Lung microvascular endothelial cell (primary cell): Measurements from ENCODE around the gene LRRC2. TPM values are rescaled to one million over a fixed set of nuclear protein-coding genes. Genes with fewer than 3 reads are reported as not detected.
A peak's percentile ranks its signal among the peaks of the same experiment; 100 is the strongest.
"Not testable (repeated sequence)": the region's sequence is repeated elsewhere in the genome, so short reads cannot be mapped to it uniquely, and the experiment has no call there.

ENCODE experiments used
- DNase-seq, 2 donors: peaks; one replicate each; pipeline versions ENCODE4 v3.0.0 to v3.0.0-alpha.2; 2010; ENCODE audit warnings: low read depth in 2 of 2
- total RNA-seq: library from RNA; depleted of rRNA; stranded (reverse); fragments of >200 nt; gene quantifications from 2 replicates; pipeline ENCODE4 v1.2.1, GENCODE V29; 2014

LRRC2 gene, protein sequence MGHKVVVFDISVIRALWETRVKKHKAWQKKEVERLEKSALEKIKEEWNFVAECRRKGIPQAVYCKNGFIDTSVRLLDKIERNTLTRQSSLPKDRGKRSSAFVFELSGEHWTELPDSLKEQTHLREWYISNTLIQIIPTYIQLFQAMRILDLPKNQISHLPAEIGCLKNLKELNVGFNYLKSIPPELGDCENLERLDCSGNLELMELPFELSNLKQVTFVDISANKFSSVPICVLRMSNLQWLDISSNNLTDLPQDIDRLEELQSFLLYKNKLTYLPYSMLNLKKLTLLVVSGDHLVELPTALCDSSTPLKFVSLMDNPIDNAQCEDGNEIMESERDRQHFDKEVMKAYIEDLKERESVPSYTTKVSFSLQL
- under 0.01 TPM in 2 replicates for total RNA-seq

DNA sequence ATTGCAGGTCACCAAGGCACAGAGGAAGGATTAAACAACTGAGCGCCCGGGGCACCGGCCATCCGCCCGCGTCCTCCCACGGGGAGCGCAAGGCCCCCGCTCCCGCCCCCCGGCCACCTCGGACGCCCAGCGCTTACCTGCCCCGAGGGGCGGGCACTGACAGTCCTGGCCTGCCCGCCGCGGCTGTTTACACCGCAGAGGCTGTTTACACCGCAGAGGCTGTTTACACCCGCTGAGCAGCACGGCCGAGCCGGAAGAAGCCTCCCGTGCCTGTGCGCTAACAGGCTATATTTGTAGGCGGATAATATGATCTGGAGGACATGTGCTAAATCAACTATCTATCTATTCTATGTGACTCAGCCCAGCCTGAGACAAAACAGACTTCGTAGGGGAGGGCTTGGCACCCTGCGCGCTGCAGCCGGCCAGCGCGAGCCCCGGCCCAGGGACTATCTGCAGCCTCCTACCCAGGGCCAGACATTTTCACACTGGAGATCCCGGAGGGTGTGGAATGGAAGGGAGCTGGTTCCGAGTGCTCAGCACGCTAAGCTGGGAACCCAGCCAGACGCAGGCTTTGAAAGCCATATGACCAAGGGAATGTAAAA is at the start of gene LRRC2:
Gene LRRC2, minus strand, starts transcription at position 263 of the 602 bp plus-strand sequence. CDS start 14,711 bp downstream, outside the sequence.
- DNase-seq, result peak; percentile 35 to 55

DNA sequence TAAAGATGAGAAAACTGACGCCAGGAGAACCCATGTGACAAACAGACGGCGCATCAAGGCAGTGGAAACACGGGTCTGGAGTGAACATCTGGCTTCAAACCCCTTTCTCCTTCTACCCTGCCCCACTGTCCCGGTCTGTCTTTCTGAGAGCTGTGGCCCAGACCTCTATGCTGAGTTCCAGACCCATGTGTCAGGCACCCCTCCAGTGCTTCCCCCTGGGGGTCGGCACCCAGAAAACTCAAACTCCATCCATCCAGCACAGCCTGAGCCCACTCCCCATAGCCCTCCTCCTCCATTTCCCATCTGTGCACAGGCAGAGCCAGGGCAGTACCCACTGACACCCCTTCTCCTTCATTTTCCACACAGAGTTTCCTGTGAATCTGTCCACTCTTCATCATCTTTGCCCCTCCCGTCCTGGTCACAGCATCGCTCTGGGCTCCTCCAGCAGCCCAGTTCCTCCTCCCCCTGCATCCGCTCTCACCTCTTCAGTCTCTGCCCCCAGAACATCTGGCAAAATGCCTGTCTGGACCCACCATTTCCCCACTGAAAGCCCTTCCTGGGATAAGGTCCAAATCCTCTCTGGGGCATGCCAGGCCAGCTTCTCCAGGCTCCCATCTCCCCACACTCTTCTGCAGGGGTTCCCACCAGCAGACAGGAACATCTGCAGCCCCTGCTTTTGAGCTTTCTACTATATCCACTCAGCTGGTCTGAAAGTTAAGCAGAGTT is 49.1 kb upstream of the LRRC2 start:
- no peak for DNase-seq

DNA sequence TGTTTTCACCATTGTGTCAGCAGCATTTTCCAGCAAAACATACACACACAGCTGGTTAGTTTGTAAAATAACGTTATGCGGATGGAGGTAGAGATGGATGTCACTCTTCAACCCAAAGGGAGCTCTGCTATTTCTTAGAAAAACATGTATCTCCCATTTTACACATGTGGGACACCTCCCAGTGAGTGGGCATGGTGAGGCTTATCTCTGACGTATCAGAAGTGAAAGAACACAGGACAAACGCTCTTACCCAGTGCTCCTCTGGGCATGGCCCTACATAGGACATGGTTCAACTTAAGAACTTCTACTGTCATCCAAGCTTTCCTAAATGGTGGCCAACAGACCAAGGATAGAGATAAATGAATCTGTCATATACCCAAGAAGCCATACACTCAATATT is 48.3 kb upstream of the LRRC2 start:
- DNase-seq, result no peak

DNA sequence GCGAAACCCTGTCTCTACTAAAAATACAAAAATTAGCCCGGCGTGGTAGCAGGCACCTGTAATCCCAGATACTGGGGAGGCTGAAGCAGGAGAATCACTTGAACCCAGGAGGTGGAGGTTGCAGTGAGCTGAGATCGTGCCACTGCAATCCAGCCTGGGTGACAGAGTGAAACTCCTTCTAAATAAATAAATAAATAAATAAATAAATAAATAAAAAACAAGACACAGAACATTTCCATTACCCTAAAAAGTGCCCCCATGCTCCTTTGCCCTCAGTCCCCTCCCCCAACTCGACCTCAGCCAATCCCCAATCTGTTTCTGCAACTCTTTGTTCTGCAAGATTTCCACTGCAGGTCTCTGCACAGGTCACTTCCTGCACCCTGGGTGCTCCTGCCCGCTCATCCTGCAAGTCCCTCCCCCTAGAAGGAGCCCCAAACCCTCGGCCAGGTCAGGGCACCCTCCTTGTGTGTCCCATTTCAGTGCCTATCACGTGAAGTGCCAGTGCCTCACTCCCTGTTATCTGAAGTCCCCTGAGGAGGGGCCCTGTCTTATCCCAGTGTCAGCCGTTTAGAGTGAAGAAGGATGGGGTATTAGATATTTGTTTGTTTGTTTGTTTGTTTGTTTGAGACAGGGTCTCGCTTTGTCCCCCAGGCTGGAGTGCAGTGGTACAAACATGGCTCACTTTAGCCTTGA is 47.4 kb upstream of the LRRC2 start:
- DNase-seq, result no peak

DNA sequence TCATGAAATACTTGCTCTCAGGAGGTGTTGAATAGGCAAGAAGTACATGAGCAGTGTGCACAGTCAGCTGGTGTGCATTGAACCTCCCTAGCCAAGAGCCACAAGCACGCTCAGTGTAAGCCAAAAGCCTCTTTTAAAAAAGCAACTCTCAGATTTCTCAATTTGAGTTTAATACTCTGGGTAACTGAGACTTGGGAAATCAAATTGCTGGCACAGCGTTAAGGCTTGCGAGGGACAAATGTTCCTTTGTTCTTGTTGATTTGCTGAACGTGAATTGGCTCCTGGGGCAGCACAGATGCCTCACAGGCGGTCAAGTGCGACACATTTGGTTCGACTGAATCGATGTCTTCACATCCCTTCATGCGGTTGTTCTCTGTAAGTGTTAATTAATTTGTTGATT is 46.2 kb upstream of the LRRC2 start, which contains the start of gene FAM240A:
Gene FAM240A, plus strand, starts transcription at position 202 of the 400 bp plus-strand sequence. Its CDS starts 159 bp downstream, at position 361.
- DNase-seq, result no peak

DNA sequence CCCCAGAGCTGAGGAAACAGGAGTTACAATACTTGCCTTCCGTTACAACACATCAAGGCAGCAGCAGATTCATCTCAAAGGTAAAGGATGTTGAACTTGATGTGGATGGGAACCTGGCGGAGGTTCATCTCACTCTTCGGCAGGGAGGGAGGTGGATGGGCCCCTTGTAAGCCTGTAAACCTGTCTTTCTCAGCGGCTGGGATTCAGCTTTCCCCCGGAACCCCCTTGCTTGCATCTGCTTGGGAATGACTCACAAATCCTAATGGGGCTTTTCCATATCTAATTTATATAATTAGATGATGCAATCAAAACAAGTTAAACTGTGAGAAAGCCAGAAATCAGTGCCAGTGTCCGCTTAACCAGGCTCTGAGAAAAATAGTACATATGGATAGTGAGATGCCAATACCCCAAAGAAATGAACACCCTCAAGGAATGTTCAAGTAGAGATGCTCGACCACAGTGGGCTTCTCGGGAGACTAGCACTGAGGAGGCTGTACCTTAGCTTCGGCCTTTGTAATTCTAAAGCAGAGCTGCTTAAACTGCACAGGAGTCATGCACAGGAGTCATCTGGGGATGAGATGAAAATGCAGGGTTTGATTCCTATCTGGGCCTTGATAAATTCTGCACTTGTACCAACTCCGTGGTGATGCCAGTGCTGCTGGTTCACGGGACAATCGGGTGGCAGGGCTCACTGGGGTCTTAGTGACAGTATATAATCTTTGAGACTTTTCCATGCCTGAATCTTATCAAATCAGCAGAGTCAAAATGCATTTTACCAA is 44.0 kb upstream of the LRRC2 start:
- no peak for DNase-seq

DNA sequence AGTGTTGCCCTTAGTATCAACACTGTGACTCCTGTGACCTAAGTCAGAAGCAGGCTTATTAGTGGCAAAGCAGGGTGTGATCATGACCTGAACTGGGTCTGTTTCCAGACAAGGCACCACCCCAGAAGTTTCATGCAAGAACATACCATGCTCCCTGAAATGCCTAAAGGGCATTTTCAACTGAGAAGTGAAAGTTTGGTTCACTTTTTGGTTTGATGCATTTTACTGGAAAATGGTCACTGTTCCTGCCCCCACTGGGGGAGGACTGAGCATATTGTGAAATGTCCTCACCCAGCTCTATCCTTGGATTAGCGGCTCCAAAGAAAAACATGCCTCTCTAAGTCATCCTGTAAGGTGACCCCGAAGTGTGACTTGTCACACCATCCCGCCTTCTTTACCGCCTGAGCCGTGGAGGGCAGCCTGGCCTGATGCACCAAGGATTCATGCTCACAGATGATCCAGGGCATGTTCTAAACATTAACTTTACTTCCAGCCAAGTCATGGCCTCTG is 43.2 kb upstream of the LRRC2 start:
- DNase-seq, result no peak

DNA sequence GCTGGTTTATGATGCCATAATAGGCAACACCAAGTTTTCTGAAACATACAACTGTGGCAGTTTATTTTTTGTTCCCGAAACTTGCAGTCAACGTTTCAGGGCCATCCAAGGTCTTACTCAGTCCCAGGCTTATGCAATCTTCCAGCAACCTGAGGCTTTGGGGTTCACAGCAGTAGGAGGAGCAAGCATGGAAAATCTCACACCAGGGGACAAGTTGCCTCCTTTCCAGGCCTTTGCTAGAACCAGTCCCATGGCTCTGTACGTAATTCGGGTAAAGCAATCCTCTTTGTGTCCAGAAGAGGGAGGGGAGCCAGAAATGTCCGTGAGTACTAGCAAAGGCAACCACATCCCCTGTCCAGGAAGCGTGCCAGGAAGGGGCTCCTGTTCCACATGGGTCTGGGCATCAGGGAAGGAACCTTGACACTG is 41.5 kb upstream of the LRRC2 start:
- peak in 1 of 2 donors; percentile 8 for DNase-seq

DNA sequence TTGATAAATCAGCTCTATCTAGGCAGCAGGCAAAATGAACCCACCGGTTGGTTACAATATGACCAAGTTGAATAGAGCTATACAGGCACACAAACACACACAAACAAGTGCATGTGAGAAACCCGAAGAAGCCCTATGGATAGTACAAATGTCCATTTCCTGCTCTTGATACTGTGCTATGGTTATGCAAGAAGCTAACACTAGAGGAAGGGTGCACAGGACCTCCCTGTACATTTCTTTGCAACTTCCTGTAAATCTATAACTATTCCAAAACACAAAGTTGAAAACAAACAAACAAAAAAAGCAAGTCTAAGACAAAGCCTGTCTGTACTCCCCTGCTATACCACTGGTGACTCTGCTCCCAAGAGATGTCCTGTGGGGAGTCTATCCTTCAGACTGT is 38.0 kb upstream of the LRRC2 start:
- DNase-seq, result no peak

DNA sequence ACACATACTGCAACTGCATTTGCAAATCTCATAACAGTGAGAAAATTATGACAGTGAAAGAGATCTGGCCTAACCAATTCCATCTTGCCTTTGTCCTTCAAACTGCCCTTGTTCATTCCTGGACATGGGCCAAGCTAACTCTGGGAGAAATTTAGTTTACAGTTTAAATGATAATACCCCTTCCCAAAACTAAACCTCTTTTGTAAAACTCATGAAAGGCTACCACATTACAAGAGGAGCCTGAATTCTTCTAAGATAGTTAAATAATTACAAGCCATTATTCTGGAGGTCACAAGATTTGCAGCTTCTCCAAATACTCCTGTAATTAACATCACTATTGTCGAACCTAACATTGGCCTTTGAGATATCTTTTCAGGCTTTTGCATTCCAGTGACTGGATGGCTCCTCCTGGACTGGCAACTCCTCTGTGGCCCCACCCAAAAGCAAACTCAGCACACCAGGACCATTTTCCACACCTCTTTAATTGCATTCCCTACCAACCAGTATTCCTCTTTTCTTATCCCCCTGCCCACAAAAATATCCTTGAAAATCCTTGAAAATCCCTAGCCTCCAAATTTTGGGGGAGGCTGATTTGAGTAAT is 37.4 kb upstream of the LRRC2 start:
- DNase-seq, result no peak

DNA sequence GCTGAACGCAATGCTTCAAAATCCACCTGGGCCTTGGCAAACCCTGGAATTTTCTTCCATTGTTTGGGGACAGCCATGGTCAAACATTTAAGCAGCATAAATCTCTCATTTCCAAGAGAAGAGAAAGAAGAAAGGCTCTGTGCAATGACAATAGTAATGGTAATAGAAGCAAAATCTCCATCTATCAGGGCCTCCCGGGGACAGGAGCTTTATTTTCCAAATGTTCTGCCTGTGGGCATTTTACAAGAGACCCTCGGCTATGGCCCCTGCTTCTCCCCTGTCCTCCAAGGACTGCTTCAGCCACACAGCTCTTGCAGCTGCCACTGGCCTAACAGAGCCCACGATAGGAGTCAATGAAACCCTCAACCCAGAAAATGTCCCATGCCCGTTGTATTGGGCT is 33.5 kb upstream of the LRRC2 start:
- DNase-seq, result no peak

DNA sequence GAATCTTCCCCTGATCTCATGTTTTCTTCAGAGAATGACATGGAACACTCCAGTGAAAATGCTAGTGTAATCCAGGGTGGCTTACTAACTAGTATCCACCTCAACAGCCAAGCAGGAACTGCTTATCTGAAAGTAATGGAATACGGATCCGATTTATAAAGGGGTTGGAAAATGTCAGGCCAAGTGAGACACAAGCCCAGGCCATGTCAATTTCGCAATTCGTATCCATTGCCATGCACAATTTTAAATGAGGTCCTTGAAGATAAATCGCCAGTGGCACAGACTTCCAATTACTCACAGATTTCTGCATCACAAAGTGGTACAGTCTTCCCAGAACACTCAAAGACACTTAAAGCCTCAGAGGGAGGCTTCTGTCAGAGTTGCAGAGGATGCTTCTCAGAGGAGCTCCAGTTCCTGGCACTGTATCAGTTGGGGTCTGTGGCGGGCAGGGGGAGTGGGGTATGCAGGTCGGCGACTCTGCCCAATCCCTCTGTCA is 29.8 kb upstream of the LRRC2 start:
- no peak for DNase-seq

DNA sequence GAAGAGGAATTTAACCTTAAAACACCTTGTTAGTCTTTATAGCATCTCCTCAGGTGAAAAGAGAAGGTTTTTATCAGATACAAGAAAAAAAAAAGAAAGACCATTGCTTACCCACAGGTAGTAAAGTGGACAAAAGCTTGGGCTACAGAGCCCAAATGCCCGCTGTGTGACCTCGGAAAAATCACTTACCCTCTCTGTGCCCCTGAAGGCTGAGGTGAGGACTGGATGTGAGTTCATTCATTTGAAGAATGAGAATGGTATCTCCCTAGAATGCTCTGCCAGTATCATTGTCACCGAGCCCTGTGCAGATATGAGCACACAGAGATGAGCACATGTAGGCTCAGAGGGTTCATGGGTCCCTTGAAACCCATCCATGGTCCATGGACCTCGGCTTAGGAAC is 28.6 kb upstream of the LRRC2 start:
- no peak for DNase-seq

DNA sequence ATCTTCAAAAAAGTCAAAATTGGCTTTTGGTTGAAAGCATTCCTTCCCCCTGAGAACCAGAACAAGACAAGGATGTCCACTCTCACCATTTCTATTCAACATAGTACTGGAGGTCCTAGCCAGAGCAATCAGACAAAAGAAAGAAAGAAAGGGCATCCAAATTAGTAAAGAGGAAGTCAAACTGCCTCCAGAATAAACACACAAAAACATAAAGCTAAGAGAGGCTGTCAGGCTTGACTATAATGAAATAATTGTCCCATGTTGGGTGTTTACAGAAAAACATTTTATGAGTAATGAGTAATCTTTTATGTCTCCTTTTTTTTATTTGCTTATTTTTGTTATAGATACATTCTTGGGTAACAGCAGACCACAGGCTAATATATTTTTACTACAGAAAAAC is 27.9 kb upstream of the LRRC2 start:
- DNase-seq, result no peak

DNA sequence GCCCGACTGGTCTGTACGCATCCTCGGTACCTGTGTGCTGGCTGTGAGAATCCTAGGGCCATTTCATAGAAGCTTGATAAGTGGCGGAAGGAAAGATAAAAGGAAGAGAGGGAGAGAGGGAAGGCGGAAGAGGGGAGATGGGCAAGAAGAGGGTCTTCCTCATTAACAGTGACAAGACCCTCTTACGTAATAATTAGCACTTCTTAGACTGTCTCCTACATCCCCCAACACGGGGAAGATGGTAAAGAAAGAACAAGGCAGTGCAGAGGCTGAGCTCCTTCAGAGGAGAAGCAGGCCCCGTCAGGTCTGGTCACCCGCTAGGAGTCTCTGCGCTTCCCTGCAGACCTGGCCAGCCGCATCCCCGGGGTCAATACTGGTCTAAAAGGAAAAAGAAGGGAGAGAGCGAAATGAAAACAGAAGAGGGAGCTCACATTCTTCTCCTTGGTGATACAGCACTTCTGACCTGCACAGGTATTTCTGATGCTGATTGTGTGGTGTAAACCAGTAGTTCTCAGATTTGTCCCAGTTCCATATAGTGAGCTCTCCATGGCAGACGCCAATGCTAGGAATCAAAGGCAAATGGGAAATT is 27.3 kb upstream of the LRRC2 start:
- DNase-seq, result no peak

DNA sequence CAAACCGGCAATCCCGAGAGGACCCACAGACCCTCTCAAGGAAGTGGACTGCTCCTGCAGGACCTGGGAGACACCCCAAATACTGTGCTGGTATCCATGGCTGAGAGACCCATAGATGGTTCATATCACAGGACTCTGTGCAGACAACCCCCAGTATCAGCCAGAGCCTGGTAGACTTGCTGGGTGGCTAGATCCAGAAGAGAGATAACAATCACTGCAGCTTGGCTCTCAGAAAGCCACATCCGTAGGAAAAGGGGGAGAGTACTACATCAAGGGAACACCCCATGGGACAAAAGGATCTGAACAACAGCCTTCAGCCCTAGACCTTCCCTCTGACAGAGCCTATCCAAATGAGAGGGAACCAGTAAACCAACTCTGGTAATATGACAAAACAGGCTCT is 21.2 kb upstream of the LRRC2 start:
- DNase-seq, result not testable (repeated sequence)

DNA sequence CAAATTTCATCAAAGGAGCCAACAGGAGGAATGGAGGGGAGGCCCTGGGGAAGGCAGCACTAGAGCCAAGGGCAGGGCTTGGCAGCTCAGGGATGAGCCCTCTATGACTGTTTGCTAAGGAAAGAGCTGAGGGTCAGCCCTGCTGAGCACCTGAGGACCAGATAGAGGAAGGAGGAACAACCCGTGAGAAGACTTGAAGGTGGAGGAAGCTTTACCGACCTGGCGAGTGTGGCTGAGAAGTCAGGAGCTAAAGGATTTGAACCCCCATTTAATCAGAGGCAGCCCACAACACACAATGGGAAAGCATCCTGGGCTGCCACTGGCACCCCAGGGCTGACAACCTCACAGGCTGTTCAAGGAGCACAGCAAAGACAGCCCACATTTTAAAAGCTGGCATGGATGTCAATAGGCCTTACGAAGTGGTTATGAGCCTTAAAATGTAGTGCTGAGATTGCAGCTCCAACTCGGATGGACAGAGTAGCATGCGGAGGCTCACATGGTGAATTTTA is 20.7 kb upstream of the LRRC2 start:
- DNase-seq, result no peak

DNA sequence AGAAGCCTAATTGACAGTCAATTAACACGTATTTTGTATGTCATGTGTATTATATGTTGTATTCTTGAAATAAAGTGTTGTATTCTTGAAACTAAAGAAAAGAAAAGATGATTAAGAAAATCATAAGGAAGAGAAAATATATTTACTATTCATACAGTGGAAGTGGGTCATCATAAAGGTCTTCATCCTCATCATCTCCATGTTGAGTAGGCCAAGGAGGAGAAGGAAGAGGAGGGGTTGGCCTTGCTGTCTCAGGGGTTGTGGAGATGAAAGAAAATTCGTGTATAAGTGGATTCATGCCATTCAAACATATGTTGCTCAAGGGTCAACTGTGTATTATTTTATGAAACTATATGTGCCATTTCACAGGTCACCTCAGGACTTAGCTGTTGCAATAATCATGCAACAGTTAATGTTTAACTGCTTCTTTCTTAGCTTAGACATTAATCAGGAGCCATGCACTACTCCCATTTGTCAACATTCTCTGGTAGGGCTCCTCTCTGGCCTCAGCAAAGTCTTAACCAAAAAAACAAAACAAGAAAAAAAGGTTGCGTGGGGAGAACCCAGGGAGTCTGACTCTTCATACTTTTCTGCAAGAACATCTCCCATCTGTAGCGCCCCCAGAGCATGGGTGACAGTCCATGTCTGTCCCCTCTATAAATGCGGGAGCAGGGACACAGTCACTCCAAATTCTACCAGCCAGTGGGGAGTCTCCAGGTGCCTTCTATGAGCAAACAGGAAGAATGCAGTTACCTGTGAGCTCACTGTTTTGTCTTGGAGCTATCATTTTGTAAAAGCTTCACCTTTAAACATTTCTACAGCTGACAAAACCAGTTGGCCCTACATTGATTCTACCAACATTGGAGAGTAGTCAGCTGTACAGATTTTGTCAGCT is 19.9 kb upstream of the LRRC2 start:
- no peak for DNase-seq
